HEK293 (cell line): ENCODE measurements around the gene HOXA3.
A peak's percentile ranks its signal among the peaks of the same experiment; 100 is the strongest.

Experiments
- AEBP2 ChIP-seq: fragments of 450-650 bp; formaldehyde crosslinking; IDR thresholded peaks from 2 replicates; pipeline ENCODE4 v1.5.1; 2016; ENCODE audit warnings: missing biosample characterization, missing genetic modification characterization, borderline replicate concordance
- FEZF1 ChIP-seq: fragments of 450-650 bp; formaldehyde crosslinking; IDR thresholded peaks from 2 replicates; pipeline ENCODE4 v1.5.1; 2016; ENCODE audit warnings: missing biosample characterization, missing genetic modification characterization
- GLI4 ChIP-seq: fragments of 450-650 bp; formaldehyde crosslinking; IDR thresholded peaks from 2 replicates; pipeline ENCODE4 v1.5.1; 2016; ENCODE audit warnings: missing biosample characterization, missing genetic modification characterization
- GLIS1 ChIP-seq: fragments of 450-650 bp; formaldehyde crosslinking; IDR thresholded peaks from 2 replicates; pipeline ENCODE4 v1.5.1; 2016; ENCODE audit warnings: missing biosample characterization, missing genetic modification characterization
- KLF9 ChIP-seq: fragments of 450-650 bp; formaldehyde crosslinking; IDR thresholded peaks from 2 replicates; pipeline ENCODE4 v1.5.1; 2016; ENCODE audit warnings: missing biosample characterization, missing genetic modification characterization, low read depth
- PRDM10 ChIP-seq: fragments of 450-650 bp; formaldehyde crosslinking; IDR thresholded peaks from 2 replicates; pipeline ENCODE4 v1.5.1; 2016; ENCODE audit warnings: missing biosample characterization, missing genetic modification characterization
- SP3 ChIP-seq: fragments of 450-650 bp; formaldehyde crosslinking; IDR thresholded peaks from 2 replicates; pipeline ENCODE4 v1.5.1; 2016; ENCODE audit warnings: missing biosample characterization, missing genetic modification characterization
- ZBTB8A ChIP-seq: fragments of 450-650 bp; formaldehyde crosslinking; IDR thresholded peaks from 2 replicates; pipeline ENCODE4 v1.5.1; 2016; ENCODE audit warnings: missing biosample characterization, missing genetic modification characterization
- ZNF174 ChIP-seq: fragments of 450-650 bp; formaldehyde crosslinking; IDR thresholded peaks from 2 replicates; pipeline ENCODE4 v1.5.0; 2017; ENCODE audit warnings: missing biosample characterization, mild to moderate bottlenecking, missing genetic modification characterization
- ZNF184 ChIP-seq: fragments of 450-650 bp; IDR thresholded peaks from 2 replicates; pipeline ENCODE4 v1.5.1; 2018; ENCODE audit warnings: missing biosample characterization, mild to moderate bottlenecking, missing genetic modification characterization
- ZNF19 ChIP-seq: fragments of 450-650 bp; formaldehyde crosslinking; IDR thresholded peaks from 2 replicates; pipeline ENCODE4; 2016; ENCODE audit warnings: missing biosample characterization, missing genetic modification characterization, low read depth
- ZNF223 ChIP-seq: fragments of 450-650 bp; formaldehyde crosslinking; IDR thresholded peaks from 2 replicates; pipeline ENCODE4 v1.5.1; 2016; ENCODE audit warnings: missing biosample characterization, missing genetic modification characterization
- ZNF248 ChIP-seq: fragments of 450-650 bp; formaldehyde crosslinking; IDR thresholded peaks from 2 replicates; pipeline ENCODE4 v1.5.1; 2017; ENCODE audit warnings: missing biosample characterization, missing genetic modification characterization
- ZNF341 ChIP-seq: fragments of 450-650 bp; formaldehyde crosslinking; IDR thresholded peaks from 2 replicates; pipeline ENCODE4; 2016; ENCODE audit warnings: low read depth, missing biosample characterization, missing genetic modification characterization
- ZNF366 ChIP-seq: fragments of 450-650 bp; formaldehyde crosslinking; conservative IDR thresholded peaks from 2 replicates; pipeline ENCODE4 v1.5.1; 2016; ENCODE audit warnings: missing biosample characterization, missing genetic modification characterization
- ZNF37A ChIP-seq: fragments of 450-650 bp; IDR thresholded peaks from 2 replicates; pipeline ENCODE4 v1.5.1; 2018; ENCODE audit warnings: missing biosample characterization, missing genetic modification characterization
- ZNF391 ChIP-seq: fragments of 450-650 bp; formaldehyde crosslinking; IDR thresholded peaks from 2 replicates; pipeline ENCODE4 v1.5.1; 2016; ENCODE audit warnings: low read depth, missing biosample characterization, missing genetic modification characterization, borderline replicate concordance
- ZNF394 ChIP-seq: fragments of 450-650 bp; formaldehyde crosslinking; IDR thresholded peaks from 2 replicates; pipeline ENCODE4 v1.5.1; 2016; ENCODE audit warnings: missing biosample characterization, missing genetic modification characterization, mild to moderate bottlenecking, moderate library complexity, borderline replicate concordance
- ZNF501 ChIP-seq: fragments of 450-650 bp; formaldehyde crosslinking; IDR thresholded peaks from 2 replicates; pipeline ENCODE4 v1.5.1; 2016; ENCODE audit warnings: missing biosample characterization, missing genetic modification characterization
- ZNF521 ChIP-seq: fragments of 450-650 bp; formaldehyde crosslinking; IDR thresholded peaks from 2 replicates; pipeline ENCODE4 v1.5.1; 2017; ENCODE audit warnings: missing biosample characterization, mild to moderate bottlenecking, missing genetic modification characterization
- ZNF529 ChIP-seq: fragments of 450-650 bp; formaldehyde crosslinking; IDR thresholded peaks from 2 replicates; pipeline ENCODE4 v1.5.1; 2017; ENCODE audit warnings: missing genetic modification characterization, missing biosample characterization; ENCODE audit not compliant: insufficient replicate concordance
- ZNF580 ChIP-seq: fragments of 450-650 bp; formaldehyde crosslinking; IDR thresholded peaks from 2 replicates; pipeline ENCODE4 v1.5.1; 2016; ENCODE audit warnings: missing biosample characterization, missing genetic modification characterization
- ZNF624 ChIP-seq: fragments of 450-650 bp; formaldehyde crosslinking; IDR thresholded peaks from 2 replicates; pipeline ENCODE4 v1.5.1; 2017; ENCODE audit warnings: missing biosample characterization, missing genetic modification characterization
- ZNF658 ChIP-seq: fragments of 450-650 bp; formaldehyde crosslinking; IDR thresholded peaks from 2 replicates; pipeline ENCODE4; 2016; ENCODE audit warnings: missing biosample characterization, missing genetic modification characterization
- ZNF701 ChIP-seq: fragments of 450-650 bp; formaldehyde crosslinking; IDR thresholded peaks from 2 replicates; pipeline ENCODE4 v1.5.1; 2016; ENCODE audit warnings: missing biosample characterization, missing genetic modification characterization
- ZNF707 ChIP-seq: fragments of 450-650 bp; formaldehyde crosslinking; IDR thresholded peaks from 2 replicates; pipeline ENCODE4 v1.5.1; 2016; ENCODE audit warnings: missing biosample characterization, missing genetic modification characterization
- ZSCAN16 ChIP-seq: fragments of 450-650 bp; formaldehyde crosslinking; IDR thresholded peaks from 2 replicates; pipeline ENCODE4 v1.5.1; 2016; ENCODE audit warnings: missing biosample characterization, missing genetic modification characterization
- ZSCAN30 ChIP-seq: fragments of 450-650 bp; IDR thresholded peaks from 2 replicates; pipeline ENCODE4 v1.5.1; 2018; ENCODE audit warnings: missing biosample characterization, mild to moderate bottlenecking, missing genetic modification characterization, moderate library complexity
- ZSCAN4 ChIP-seq: fragments of 450-650 bp; formaldehyde crosslinking; IDR thresholded peaks from 2 replicates; pipeline ENCODE4 v1.5.1; 2017; ENCODE audit warnings: missing biosample characterization, missing genetic modification characterization

The HOXA3 gene

GRCh38 chr7:27187475-27188385 is 35.3 kb upstream of the HOXA3 start (continued):
- TF ChIP-seq ZBTB8A (peak; percentile 93), ZNF366 (tag by site-specific recombination) (no peak; the same call in 1 of the 2 replicates), ZNF391 (no peak), ZNF624 (tag by site-specific recombination) (no peak), ZNF394 (tag by site-specific recombination) (no peak), ZNF501 (tag by site-specific recombination) (no peak), ZNF37A (tag by site-specific recombination) (no peak), ZNF707 (tag by site-specific recombination) (no peak), ZNF174 (tag by site-specific recombination) (no peak), AEBP2 (tag by site-specific recombination) (no peak), ZNF521 (tag by site-specific recombination) (no peak), KLF9 (tag by site-specific recombination) (peak; percentile 49; the same call in 1 of the 2 replicates), PRDM10 (peak; percentile 9; the same call in 1 of the 2 replicates), FEZF1 (tag by site-specific recombination) (peak; percentile 67), ZNF529 (tag by site-specific recombination) (no peak), ZSCAN4 (tag by site-specific recombination) (no peak), SP3 (tag by site-specific recombination) (no peak), ZNF658 (tag by site-specific recombination) (no peak), GLIS1 (tag by site-specific recombination) (peak; percentile 68), ZNF341 (tag by site-specific recombination) (peak; percentile 89), ZNF184 (no peak), ZSCAN30 (tag by site-specific recombination) (peak; percentile 22; the same call in 1 of the 2 replicates), ZSCAN16 (tag by site-specific recombination) (no peak), ZNF223 (tag by site-specific recombination) (no peak), ZNF248 (tag by site-specific recombination) (no peak), ZNF19 (no peak), ZNF580 (tag by site-specific recombination) (no peak), GLI4 (tag by site-specific recombination) (no peak), ZNF701 (no peak)
